Panc1 (cell line): ENCODE data around the gene LIPK. TPM values are rescaled to one million over a fixed set of nuclear protein-coding genes. Genes with fewer than 3 reads are reported as not detected.

Source experiments
- ATAC-seq: fragments of 200-7000 bp; cut with Tn5 transposase; 2 replicates; pipeline ENCODE4 v1.9.1; 2020; ENCODE audit warnings: mild to moderate bottlenecking, moderate library complexity
- BruUV-seq: library from RNA; stranded (reverse); fragments of 400-500 nt; replicated peaks from 2 replicates; lab custom pipeline; 2021; lab: Mats Ljungman, UMichigan
- CTCF ChIA-PET: fragments of 300-600 bp; sonication (Branson Sonifier 250); formaldehyde crosslinking; loops from one replicate; lab custom pipeline; 2022; ENCODE audit warnings: antibody characterized with exemption; lab: Charles Lee
- POLR2A ChIA-PET: fragments of 300-600 bp; sonication (Branson Sonifier 250); formaldehyde crosslinking; loops from one replicate; lab custom pipeline; 2022; ENCODE audit warnings: antibody characterized with exemption; lab: Charles Lee
- DNase-seq: peaks from one replicate; pipeline ENCODE4 v3.0.0-alpha.2; 2010; ENCODE audit warnings: low read depth, low spot score
- H3K27ac ChIP-seq: 2 replicates; pipeline ENCODE4 v1.5.1; 2011; ENCODE audit warnings: mild to moderate bottlenecking, low read length, inconsistent platforms
- H3K27me3 ChIP-seq: fragments of 200-500 bp; sonication (Bioruptor generic); 2 replicates; pipeline ENCODE4 v1.6.0; 2014; ENCODE audit warnings: low read length, inconsistent platforms; ENCODE audit not compliant: control insufficient read depth, insufficient read depth
- H3K36me3 ChIP-seq: fragments of 200-500 bp; sonication (Bioruptor generic); 2 replicates; pipeline ENCODE4 v1.5.1; 2014; ENCODE audit warnings: inconsistent platforms, mild to moderate bottlenecking, low read length, moderate library complexity; ENCODE audit not compliant: control insufficient read depth, insufficient read depth
- H3K4me1 ChIP-seq: 2 replicates; pipeline ENCODE4 v1.5.1; 2011; ENCODE audit warnings: inconsistent platforms, mild to moderate bottlenecking, low read length, moderate library complexity; ENCODE audit not compliant: control insufficient read depth, insufficient read depth
- H3K4me3 ChIP-seq, 2 experiments: 2 replicates each; pipeline ENCODE4 v1.5.1; 2011 to 2012; ENCODE audit warnings: low read depth in 2 of 2, low read length in 2 of 2, mild to moderate bottlenecking in 2 of 2, inconsistent platforms in 1 of 2, moderate library complexity in 1 of 2
- H3K9me3 ChIP-seq: fragments of 200-500 bp; sonication (Bioruptor generic); 2 replicates; pipeline ENCODE4 v1.5.1; 2014; ENCODE audit warnings: low read depth, mild to moderate bottlenecking, inconsistent platforms, low read length, moderate library complexity; ENCODE audit not compliant: control insufficient read depth, insufficient read depth
- CTCF ChIP-seq: fragments of 450-650 bp; IDR thresholded peaks from 2 replicates; pipeline ENCODE4 v1.5.1; 2017; ENCODE audit warnings: mild to moderate bottlenecking
- POLR2AphosphoS5 ChIP-seq: IDR thresholded peaks from 2 replicates; pipeline ENCODE4 v1.6.1; 2012; ENCODE audit warnings: mild to moderate bottlenecking, low read depth, low read length, moderate library complexity
- REST ChIP-seq, 2 experiments: IDR thresholded peaks; 2 replicates each; pipeline ENCODE4 v1.6.1; 2011 to 2012; ENCODE audit warnings: low read depth in 2 of 2, control low read depth in 1 of 2, low read length in 1 of 2, mild to moderate bottlenecking in 1 of 2, moderate library complexity in 1 of 2; ENCODE audit not compliant: insufficient read depth in 1 of 2
- SIN3A ChIP-seq: IDR thresholded peaks from 2 replicates; pipeline ENCODE4 v1.6.1; 2012; ENCODE audit warnings: low read depth, mild to moderate bottlenecking, low read length, moderate library complexity, borderline replicate concordance; ENCODE audit not compliant: insufficient read depth
- TCF7L2 ChIP-seq: IDR thresholded peaks from 2 replicates; pipeline ENCODE4 v1.6.1; 2011; ENCODE audit warnings: mild to moderate bottlenecking, low read depth, low read length, inconsistent platforms
- in situ Hi-C: cut with HindIII; loops from 2 replicates; pipeline ENCODE4 v1.10.0; 2016; ENCODE audit warnings: low sequenced_read_pairs, low pct_unique_long_range_greater_than_20kb
- intact Hi-C: fragments of 100-400 bp; cut with micrococcal nuclease; formaldehyde crosslinking; loops from one replicate; pipeline ENCODE4 v1.10.0; 2022; ENCODE audit not compliant: unreplicated experiment
- total RNA-seq: library from RNA; stranded (reverse); gene quantifications from one replicate; pipeline ENCODE4 v1.2.1, GENCODE V29; 2021; ENCODE audit not compliant: unreplicated experiment

LIPK gene
- total RNA-seq, 1 experiment from 2014 or later: not detected

GRCh38 chr10:88762906-88763305 is 56.9 kb downstream of the LIPK start:
- Histone ChIP-seq H3K9me3 (no peaks in the 10 kb centered on the region), H3K27me3 (no peaks in the 10 kb centered on the region), H3K36me3 (no peaks in the 10 kb centered on the region), H3K4me3 (no peak overlapping the region), H3K4me1 (no peaks in the 10 kb centered on the region), H3K27ac (no peak overlapping the region)
- no peak for ATAC-seq
- intact Hi-C loops: no loop called here
- CTCF ChIA-PET: no interaction called here
- BruUV-seq: no TSS peak
- TF ChIP-seq TCF7L2: no peak
- no peak for TF ChIP-seq POLR2AphosphoS5
- TF ChIP-seq CTCF: no peak
- TF ChIP-seq REST (IDR thresholded peaks at IDR 0.05; ENCODE audit: insufficient read depth in 1 of 2, low read depth in 2 of 2, low read length in 1 of 2): no peak
- no peak for TF ChIP-seq SIN3A
- POLR2A ChIA-PET: no interaction called here
- in situ Hi-C loops: no loop called here
- DNase-seq: no peak

GRCh38 chr10:88763441-88763840 is 57.4 kb downstream of the LIPK start:
- DNase-seq (no peak), ATAC-seq (no peak)
- no peak overlapping the region for H3K27ac ChIP-seq
- no peaks in the 10 kb centered on the region for H3K36me3 ChIP-seq
- TF ChIP-seq REST (IDR thresholded peaks at IDR 0.05; ENCODE audit: insufficient read depth in 1 of 2, low read depth in 2 of 2, low read length in 1 of 2): no peak
- TF ChIP-seq POLR2AphosphoS5: no peak
- no peak for TF ChIP-seq SIN3A
- TF ChIP-seq CTCF: no peak
- in situ Hi-C loops: no loop called here
- CTCF ChIA-PET: no interaction called here
- no peaks in the 10 kb centered on the region for H3K4me1 ChIP-seq
- H3K4me3 ChIP-seq: no peak overlapping the region
- intact Hi-C loops: no loop called here
- H3K27me3 ChIP-seq: no peaks in the 10 kb centered on the region
- no TSS peak for BruUV-seq
- no peaks in the 10 kb centered on the region for H3K9me3 ChIP-seq
- POLR2A ChIA-PET: no interaction called here
